ENCODE data around the gene LVRN. TPM values are rescaled to one million over a fixed set of nuclear protein-coding genes. Genes with fewer than 3 reads are reported as not detected.

LVRN gene
- total and polyA plus RNA-seq, 3 donors from 2014 or later, result 0.99 to 6.1 (median 3.3) TPM

DNA sequence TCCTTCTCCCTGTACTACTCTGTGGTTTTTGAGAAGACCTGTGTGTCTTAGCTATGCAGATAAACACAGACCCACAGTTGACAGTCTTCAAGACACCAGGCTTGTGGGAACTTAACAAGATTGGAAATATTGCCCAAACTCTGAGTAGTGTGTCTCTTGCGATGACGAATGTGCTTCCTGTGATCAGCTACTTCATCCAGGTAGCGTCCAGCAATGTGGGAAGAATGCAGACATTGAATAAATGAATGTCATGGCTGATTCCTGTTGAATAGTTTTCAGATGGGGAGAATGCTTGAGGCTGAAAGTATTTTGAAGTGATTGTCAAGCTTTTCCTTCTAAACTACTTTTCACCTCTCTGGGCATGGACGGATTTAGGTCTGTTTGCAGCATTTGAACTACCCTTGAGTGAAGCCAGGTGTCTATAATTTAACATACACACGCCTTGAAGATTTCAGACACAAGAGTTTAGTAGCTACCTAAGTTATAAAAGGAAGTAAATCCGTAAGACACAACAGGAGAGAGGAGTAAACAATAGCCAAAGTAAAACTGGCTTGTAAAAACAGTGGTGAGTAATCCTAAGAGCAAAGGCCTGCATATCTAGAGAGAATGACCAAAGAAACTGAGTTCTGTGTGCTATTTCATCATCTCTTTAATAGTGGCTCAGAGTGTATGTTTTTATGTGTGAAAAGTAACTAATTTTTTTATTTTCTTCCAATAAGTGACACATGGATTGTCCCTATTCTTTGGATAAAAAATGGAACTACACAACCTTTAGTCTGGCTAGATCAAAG lies 40.0 kb downstream of the LVRN start:
- WGBS, 2 donors, result 86 to 89% methylated on average over 6 of the region's 6 CpGs
- Histone ChIP-seq H3K36me3 (ENCODE audit: low read depth, missing control alignments) (no peaks in the 10 kb centered on the region), H3K9me3 (no peaks in the 10 kb centered on the region), H3K27ac (no peak overlapping the region), H3K4me3 (no peak overlapping the region), H3K4me1 (no peaks in the 10 kb centered on the region), H3K27me3 (no peaks in the 10 kb centered on the region)
- TF ChIP-seq, protein P1, sequence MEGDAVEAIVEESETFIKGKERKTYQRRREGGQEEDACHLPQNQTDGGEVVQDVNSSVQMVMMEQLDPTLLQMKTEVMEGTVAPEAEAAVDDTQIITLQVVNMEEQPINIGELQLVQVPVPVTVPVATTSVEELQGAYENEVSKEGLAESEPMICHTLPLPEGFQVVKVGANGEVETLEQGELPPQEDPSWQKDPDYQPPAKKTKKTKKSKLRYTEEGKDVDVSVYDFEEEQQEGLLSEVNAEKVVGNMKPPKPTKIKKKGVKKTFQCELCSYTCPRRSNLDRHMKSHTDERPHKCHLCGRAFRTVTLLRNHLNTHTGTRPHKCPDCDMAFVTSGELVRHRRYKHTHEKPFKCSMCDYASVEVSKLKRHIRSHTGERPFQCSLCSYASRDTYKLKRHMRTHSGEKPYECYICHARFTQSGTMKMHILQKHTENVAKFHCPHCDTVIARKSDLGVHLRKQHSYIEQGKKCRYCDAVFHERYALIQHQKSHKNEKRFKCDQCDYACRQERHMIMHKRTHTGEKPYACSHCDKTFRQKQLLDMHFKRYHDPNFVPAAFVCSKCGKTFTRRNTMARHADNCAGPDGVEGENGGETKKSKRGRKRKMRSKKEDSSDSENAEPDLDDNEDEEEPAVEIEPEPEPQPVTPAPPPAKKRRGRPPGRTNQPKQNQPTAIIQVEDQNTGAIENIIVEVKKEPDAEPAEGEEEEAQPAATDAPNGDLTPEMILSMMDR (IDR thresholded peaks at IDR 0.05), result no peak
- TF ChIP-seq POLR2A (IDR thresholded peaks at IDR 0.05), result no peak
- intact Hi-C loops (cut with DNase I; ENCODE audit: low total_unique reads), result no loop called here
- no peak for DNase-seq

DNA sequence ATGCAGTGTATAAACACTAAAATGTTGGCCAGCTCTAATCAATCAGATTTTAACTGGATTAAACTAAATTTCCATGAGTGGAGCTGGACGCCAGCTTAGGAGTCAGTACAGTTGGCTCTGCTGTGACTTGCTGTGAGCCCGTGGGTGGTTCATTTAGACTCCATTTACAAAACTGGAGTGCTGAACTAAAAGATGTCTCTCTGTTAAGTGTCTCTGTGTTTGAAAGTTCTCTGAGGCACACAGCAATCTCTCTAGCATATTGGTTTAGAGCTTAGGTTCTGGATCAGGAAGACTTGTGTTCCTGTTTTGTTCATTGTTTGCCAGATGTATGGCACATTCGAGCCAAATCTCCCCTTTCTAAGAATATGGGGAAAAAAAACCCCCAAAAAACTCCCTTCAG lies 42.0 kb downstream of the LVRN start:
- Histone ChIP-seq H3K9me3 (no peaks in the 10 kb centered on the region), H3K27me3 (no peaks in the 10 kb centered on the region), H3K27ac (no peak overlapping the region), H3K4me3 (no peak overlapping the region), H3K4me1 (no peaks in the 10 kb centered on the region), H3K36me3 (ENCODE audit: low read depth, missing control alignments) (no peaks in the 10 kb centered on the region)
- no peak for DNase-seq
- intact Hi-C loops (cut with DNase I; ENCODE audit: low total_unique reads), result no loop called here
- no peak for TF ChIP-seq POLR2A (IDR thresholded peaks at IDR 0.05)
- TF ChIP-seq, protein P1 (IDR thresholded peaks at IDR 0.05), result no peak
- WGBS, 2 donors, result 49 to 79% methylated on average over 3 of the region's 3 CpGs

DNA sequence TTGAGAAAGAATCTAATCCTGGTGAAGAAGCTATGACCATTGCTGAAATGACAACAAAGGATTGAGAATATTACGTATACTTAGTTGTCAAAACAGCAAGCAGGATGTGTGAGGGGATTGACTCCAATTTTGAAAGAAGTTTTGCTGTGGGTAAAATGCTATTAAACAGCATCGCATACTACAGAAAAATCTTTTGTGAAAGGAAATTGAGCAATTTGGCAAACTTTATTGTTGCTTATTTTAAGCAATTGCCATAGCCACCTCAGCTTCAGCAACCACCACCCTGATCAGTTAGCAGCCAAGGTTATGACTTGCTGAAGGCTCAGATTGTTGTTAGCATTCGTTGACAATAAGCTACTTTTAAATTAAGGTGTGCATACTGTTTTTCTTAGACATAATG lies 47.5 kb downstream of the LVRN start:
- no peak overlapping the region for H3K4me3 ChIP-seq
- no peaks in the 10 kb centered on the region for H3K27me3 ChIP-seq
- TF ChIP-seq, protein P1 (IDR thresholded peaks at IDR 0.05), result no peak
- no peak for TF ChIP-seq POLR2A (IDR thresholded peaks at IDR 0.05)
- H3K27ac ChIP-seq, result no peak overlapping the region
- H3K9me3 ChIP-seq, result no peaks in the 10 kb centered on the region
- WGBS, 2 donors, result 89 to 91% methylated on average over 3 of the region's 3 CpGs
- DNase-seq, result no peak
- no peaks in the 10 kb centered on the region for H3K4me1 ChIP-seq
- intact Hi-C loops (cut with DNase I; ENCODE audit: low total_unique reads), result no loop called here
- H3K36me3 ChIP-seq (ENCODE audit: low read depth, missing control alignments), result no peaks in the 10 kb centered on the region

DNA sequence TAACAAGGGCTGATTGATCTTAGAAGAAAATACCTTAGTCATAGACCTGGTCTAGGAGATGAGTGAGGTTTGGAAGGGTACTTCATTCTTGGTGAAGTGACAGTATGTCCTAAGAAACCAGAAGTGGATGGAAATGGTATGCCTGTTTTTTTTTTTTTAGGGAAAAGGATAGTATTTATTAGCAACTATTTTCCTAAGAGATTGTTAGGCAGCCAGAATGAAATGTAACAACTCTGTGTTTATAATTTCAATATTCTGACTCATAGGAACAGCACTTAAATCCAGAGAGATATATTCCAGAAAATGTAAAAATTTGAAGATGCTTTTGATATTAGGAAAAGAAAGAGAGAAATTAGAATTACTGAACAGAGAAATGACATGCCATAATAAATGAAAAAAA lies 48.8 kb downstream of the LVRN start:
- Histone ChIP-seq H3K27ac (no peak overlapping the region), H3K4me3 (no peak overlapping the region), H3K27me3 (no peaks in the 10 kb centered on the region), H3K4me1 (no peaks in the 10 kb centered on the region), H3K36me3 (ENCODE audit: low read depth, missing control alignments) (no peaks in the 10 kb centered on the region), H3K9me3 (no peaks in the 10 kb centered on the region)
- intact Hi-C loops (cut with DNase I; ENCODE audit: low total_unique reads), result no loop called here
- no peak for DNase-seq
- no peak for TF ChIP-seq POLR2A (IDR thresholded peaks at IDR 0.05)
- TF ChIP-seq, protein P1 (IDR thresholded peaks at IDR 0.05), result no peak

DNA sequence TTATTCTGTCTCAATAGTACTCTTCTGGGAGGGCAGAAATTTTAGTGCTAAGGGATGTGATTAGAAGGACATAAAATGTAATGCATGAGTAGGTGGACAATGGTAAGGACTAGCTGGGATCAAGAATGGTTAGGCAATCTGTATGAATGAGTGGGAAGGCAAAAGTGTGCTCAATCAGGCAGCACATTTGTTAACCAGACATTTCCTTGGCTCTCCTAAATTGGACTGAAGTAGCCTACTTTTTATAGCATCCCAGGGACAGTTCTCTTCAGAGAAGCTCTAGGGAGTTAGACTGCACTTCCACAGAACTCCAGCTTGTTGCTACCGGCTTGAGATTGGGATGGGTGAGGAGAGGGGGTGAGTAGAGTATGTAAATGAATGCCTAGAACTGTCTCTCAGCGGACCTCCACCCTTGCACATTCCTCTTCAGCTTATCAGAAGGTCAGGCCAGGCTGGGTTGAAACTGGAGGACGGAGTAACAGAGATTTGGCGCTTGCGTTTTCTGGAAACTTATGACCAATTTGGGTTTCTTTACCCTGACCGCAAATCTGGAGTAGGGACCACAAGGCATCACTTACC lies 51.0 kb downstream of the LVRN start:
- DNase-seq, result no peak
- Histone ChIP-seq H3K27me3 (no peaks in the 10 kb centered on the region), H3K4me3 (no peak overlapping the region), H3K9me3 (no peaks in the 10 kb centered on the region), H3K4me1 (no peaks in the 10 kb centered on the region), H3K27ac (no peak overlapping the region), H3K36me3 (ENCODE audit: low read depth, missing control alignments) (no peaks in the 10 kb centered on the region)
- WGBS, 2 donors, result 64 to 66% methylated on average over 6 of the region's 6 CpGs
- intact Hi-C loops (cut with DNase I; ENCODE audit: low total_unique reads), result no loop called here
- TF ChIP-seq, protein P1 (IDR thresholded peaks at IDR 0.05), result no peak
- TF ChIP-seq POLR2A (IDR thresholded peaks at IDR 0.05), result no peak

Data from testis (tissue), 3 donors.